ENCODE data around the gene RSRC1.
"Not testable (repeated sequence)": the region's sequence is repeated elsewhere in the genome, so short reads cannot be mapped to it uniquely, and the experiment has no call there.

The RSRC1 gene

GRCh38 chr3:158100681-158101080 lies 9.2 kb upstream of the RSRC1 start:
- no peak for DNase-seq (ENCODE audit: low read depth in 3 of 3)

- no peak for DNase-seq (ENCODE audit: low read depth in 3 of 3)
These were observed 8.3 kb upstream of the RSRC1 start for GRCh38 chr3:158101335-158102241.

- DNase-seq (ENCODE audit: low read depth in 3 of 3) = no peak
These were observed 7.4 kb upstream of the RSRC1 start for GRCh38 chr3:158102242-158103080.

- DNase-seq (ENCODE audit: low read depth in 3 of 3) = no peak
These were observed 6.6 kb upstream of the RSRC1 start for GRCh38 chr3:158103081-158103886.

- no peak for DNase-seq (ENCODE audit: low read depth in 3 of 3)
These were observed 6.0 kb upstream of the RSRC1 start for GRCh38 chr3:158103887-158104327.

- DNase-seq (ENCODE audit: low read depth in 3 of 3) = no peak
These were observed 5.4 kb upstream of the RSRC1 start for GRCh38 chr3:158104431-158104921.

- DNase-seq (ENCODE audit: low read depth in 3 of 3) = no peak
These were observed 4.7 kb upstream of the RSRC1 start for GRCh38 chr3:158105119-158105709.

- DNase-seq (ENCODE audit: low read depth in 3 of 3) = no peak
These were observed 4.1 kb upstream of the RSRC1 start for GRCh38 chr3:158105710-158106253.

- DNase-seq (ENCODE audit: low read depth in 3 of 3) = no peak
These were observed 3.0 kb upstream of the RSRC1 start for GRCh38 chr3:158106766-158107471.

- DNase-seq (ENCODE audit: low read depth in 3 of 3) = no peak
These were observed 2.1 kb upstream of the RSRC1 start for GRCh38 chr3:158107605-158108444.

GRCh38 chr3:158108445-158108985 lies 1.4 kb upstream of the RSRC1 start:
- DNase-seq (ENCODE audit: low read depth in 3 of 3) = no peak

GRCh38 chr3:158109295-158109803 lies 540 bp upstream of the RSRC1 start:
- DNase-seq (ENCODE audit: low read depth in 3 of 3) = no peak

- no peak for DNase-seq (ENCODE audit: low read depth in 3 of 3)
These were observed 749 bp downstream of the RSRC1 start for GRCh38 chr3:158110658-158111018.

GRCh38 chr3:158111861-158112260 lies 2.0 kb downstream of the RSRC1 start:
- no peak for DNase-seq (ENCODE audit: low read depth in 3 of 3)

- not testable (repeated sequence) for DNase-seq (ENCODE audit: low read depth in 3 of 3)
These were observed 3.7 kb downstream of the RSRC1 start for GRCh38 chr3:158113595-158113994.

GRCh38 chr3:158120330-158120729 lies 10.4 kb downstream of the RSRC1 start:
- DNase-seq (ENCODE audit: low read depth in 3 of 3) = no peak

GRCh38 chr3:158121295-158121694 lies 11.4 kb downstream of the RSRC1 start:
- no peak for DNase-seq (ENCODE audit: low read depth in 3 of 3)

- DNase-seq (ENCODE audit: low read depth in 3 of 3) = not testable (repeated sequence)
These were observed 12.8 kb downstream of the RSRC1 start for GRCh38 chr3:158122721-158123120.
